Liver (tissue), 3 donors: ENCODE measurements around the gene DHRSX.

Experiments used
- ATF3 ChIP-seq: IDR thresholded peaks from 2 replicates; pipeline ENCODE4 v1.6.1; 2016; ENCODE audit warnings: antibody characterized with exemption
- CTCF ChIP-seq: fragments of 150-350 bp; IDR thresholded peaks from 2 replicates; pipeline ENCODE4 v1.5.1; 2017; ENCODE audit warnings: improper control_type of control experiment, low read depth, low read length; ENCODE audit not compliant: missing input control
- EGR1 ChIP-seq, 2 donors: IDR thresholded peaks; 2 replicates each; pipeline ENCODE4 v1.6.1; 2016 to 2018; ENCODE audit warnings: antibody characterized with exemption in 2 of 2, low read depth in 2 of 2
- MAX ChIP-seq: IDR thresholded peaks from 2 replicates; pipeline ENCODE4 v1.6.1; 2016; ENCODE audit warnings: antibody characterized with exemption
- RAD21 ChIP-seq, 2 donors: IDR thresholded peaks; 2 replicates each; pipeline ENCODE4 v1.6.1; 2016; ENCODE audit warnings: antibody characterized with exemption in 2 of 2, mild to moderate bottlenecking in 2 of 2
- SP1 ChIP-seq: IDR thresholded peaks from 2 replicates; pipeline ENCODE4 v1.6.1; 2018; ENCODE audit warnings: antibody characterized with exemption, mild to moderate bottlenecking
- donor health status: healthy.
- donor health status: healthy.

DNA sequence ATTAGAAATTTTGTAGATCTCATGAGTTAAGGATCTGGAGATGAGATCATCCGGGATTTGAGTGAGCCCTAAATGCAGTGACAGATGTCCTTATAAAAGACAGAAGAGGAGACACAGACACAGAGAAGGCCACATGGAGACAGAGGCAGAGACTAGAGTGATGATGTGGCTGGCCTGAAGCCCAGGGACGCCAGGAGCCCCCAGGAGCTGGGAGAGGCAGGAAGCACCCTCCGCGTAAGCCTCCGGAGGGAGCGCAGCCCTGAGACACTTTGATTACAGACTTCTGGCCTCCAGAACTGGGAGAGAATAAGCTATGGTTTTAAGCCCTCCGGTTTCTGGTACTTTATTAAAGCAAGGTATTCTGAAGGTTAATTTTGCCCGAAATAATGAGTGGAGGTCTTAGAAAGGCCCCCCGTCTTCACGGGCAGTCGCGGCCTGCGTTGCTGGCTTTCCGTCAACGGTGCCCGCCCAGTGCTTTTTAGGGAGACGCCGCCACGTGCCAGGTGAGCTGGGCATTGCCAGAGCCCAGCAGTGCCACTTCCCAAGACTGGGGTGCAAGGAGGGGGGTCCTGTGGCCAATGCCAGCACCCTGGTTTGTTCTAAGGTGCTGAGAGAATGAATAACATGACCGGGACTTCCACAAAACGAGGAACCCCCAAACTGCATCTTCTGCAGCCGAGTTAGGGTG is 8.1 kb downstream of the DHRSX start:
- TF ChIP-seq SP1 = no peak
- no peak for TF ChIP-seq CTCF
- TF ChIP-seq MAX = no peak
- no peak for TF ChIP-seq RAD21 (IDR thresholded peaks at IDR 0.05)
- TF ChIP-seq EGR1 (IDR thresholded peaks at IDR 0.05; ENCODE audit: low read depth in 2 of 2) = no peak
- TF ChIP-seq ATF3 = no peak
